T47D (cell line): ENCODE results near the gene PCED1B.

Source experiments
- DNase-seq, 2 experiments: peaks; one replicate each; pipeline versions ENCODE4 v3.0.0 to v3.0.0-alpha.2; 2011 to 2012; ENCODE audit warnings: low read depth in 1 of 2, low spot score in 1 of 2
- JUND ChIP-seq: IDR thresholded peaks from 2 replicates; pipeline ENCODE4 v1.6.1; 2012; ENCODE audit warnings: low read depth
- in situ Hi-C: cut with HindIII; loops from 2 replicates; pipeline ENCODE4 v1.10.0; 2016; ENCODE audit warnings: low sequenced_read_pairs, low pct_unique_long_range_greater_than_20kb

Gene PCED1B

DNA sequence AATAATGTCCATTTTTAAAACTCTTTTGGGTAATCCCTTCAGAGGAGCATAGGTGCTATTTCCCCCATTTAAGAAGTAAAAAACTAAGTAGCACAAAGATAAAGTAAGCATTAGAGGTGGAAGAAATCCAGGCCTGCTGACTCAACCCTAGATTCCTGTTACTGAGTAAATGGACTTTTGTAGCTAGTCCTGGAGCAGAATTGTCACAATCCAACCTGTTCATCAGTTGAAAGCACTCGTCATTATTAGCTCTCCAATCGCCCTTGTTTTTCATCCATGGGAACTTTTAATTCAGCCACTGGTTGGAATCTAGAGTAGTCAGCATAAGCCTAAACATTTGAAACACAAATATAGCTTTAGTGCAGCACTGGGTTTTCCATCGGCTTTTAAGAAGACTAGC is 139.8 kb downstream of the PCED1B start:
- in situ Hi-C loops, result no loop called here
- peak in 1 of 2 experiments; percentile 42 for DNase-seq
- no peak for TF ChIP-seq JUND

DNA sequence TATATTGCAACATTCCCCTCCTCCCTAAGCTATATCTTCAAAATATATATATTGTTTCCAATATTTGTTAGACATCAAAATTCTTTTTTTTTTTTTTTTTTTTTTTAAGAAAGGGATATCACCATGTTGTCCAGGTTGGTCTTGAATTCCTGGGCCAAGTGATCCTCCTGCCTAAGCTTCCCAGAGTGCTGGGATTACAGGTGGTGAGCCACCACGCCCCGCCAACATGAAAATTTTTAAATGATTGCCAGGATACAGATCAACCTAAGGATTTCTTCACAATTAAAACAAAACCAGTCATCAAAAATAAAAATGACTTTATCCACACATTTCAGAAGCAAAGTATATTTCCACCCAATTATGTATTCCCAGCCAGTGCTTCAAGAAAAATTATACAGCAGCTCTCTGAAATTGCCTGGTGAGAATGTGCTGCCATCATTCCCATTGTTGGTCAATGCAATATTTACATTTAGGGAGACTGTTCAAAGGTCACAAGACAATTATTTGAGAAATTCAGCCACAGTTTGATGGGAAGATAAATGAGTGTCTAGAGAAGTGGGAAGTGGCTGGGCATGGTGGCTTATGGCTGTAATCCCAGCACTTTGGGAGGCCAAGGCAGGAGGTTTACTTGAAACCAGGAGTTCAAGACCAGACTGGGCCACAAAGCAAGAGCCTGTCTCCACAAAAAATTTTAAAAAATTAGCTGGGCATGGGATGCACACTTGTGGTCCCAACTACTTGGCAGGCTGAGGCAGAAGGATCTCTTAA is 142.0 kb downstream of the PCED1B start:
- peak in 1 of 2 experiments; percentile 94 for DNase-seq
- no peak; the same call in 1 of the 2 replicates for TF ChIP-seq JUND
- in situ Hi-C loops, result no loop called here

DNA sequence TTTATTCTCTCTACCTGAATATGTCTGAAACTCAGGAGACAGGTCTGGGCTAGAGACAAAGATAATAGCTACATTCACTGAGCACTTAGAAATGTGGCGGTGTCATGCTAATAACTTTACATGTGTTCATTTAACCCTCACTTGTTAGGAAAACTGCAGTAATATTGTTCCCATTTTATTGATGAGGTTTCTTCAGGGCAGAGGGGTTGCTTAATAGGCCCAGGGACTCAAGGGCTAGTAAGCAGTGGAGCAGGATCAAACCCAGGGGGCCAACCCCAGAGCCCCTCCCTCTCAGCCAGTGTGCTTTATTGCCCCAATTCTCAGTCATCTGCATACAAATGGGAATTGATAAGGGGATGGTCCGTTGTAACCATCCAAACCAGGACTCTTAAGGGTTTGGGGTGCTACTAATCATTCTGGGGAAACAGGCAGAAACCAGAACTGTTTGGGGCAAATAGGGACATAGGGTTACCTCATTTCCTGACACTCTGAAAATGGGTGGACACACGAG is 143.2 kb downstream of the PCED1B start:
- no peak for DNase-seq
- TF ChIP-seq JUND, result no peak
- in situ Hi-C loops, result no loop called here

DNA sequence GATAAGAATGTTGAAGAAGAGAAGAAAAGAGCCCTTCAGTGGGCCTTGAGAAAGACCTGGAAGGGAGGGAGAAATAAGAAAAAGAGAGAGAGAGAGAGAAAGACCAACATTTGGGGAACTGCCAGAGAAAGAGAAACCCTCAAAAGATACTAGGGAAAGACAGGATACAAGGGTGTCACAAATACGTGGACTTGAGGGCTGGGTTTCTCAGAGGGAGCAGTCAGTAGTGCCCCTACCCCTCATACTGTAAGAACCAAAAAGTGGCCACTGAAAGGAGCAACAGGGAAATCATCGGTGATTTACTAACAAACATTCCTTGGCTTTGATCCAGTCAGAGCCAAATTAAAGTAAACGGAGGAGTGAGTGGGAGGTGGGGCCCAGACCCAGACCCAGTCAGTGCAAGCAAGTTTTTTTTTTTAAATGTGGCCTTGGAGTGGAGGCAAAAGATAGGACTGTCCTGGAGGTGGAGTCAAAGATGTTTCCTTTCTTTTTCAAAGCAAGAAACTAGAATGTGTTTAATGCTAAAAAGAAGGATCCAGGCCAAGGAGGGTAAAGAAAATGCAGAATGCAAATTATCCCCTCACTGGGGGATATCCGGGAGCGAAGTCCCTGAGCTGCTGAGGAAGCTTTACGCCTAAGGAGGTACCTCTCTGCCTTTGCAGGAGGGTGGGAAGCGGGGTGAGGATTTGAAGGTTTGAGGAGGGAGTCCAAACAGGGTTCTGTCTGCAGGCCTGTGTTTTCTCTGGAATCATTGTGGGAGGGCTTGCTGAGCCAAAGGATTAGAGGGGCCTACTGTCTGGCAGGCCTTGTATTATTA is 143.8 kb downstream of the PCED1B start:
- peak in 1 of 2 experiments; percentile 60 for DNase-seq
- in situ Hi-C loops, result no loop called here
- no peak for TF ChIP-seq JUND

DNA sequence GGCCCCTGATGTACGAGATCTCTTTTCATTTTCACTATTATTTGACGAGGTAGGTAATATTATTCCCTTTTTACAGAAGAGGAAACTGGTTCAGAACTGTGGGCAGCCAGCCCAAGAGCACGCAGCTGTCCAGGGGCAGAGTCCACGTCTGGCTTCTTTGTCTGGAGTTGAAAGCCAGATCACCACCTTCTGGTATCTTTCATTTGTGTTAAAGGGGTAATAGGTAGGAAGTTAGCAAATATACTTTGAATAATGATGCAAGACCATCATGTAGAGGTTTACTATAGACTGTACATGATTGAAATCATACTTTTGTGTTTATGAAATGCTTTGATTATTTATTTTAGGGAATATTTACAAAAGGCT is 144.4 kb downstream of the PCED1B start:
- no peak for TF ChIP-seq JUND
- DNase-seq, result no peak

DNA sequence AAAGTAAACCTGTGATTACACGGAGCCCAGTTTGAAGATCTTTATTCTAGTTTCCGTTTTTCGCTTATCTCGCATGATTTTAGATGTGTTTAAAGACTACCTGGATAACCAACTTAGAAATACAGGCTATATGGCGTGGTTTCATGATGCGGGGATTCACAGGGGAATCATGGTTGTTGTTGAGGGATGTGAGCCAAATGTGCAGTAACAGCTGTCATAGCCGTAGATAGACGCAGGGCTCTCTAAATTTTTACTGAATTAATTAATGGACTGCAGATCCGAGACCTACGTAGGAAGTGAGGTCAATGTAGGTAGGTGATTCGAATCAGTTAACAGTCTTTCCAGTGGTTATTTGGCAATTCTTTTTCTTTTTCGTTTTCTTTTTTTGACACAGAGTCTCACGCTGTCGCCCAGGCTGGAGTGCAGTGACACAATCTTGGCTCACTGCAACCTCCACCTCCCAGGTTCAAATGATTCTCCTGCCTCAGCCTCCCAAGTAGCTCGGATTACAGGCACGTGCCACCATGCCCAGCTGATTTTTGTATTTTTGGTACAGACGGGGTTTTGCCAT is 145.2 kb downstream of the PCED1B start:
- in situ Hi-C loops, result no loop called here
- TF ChIP-seq JUND, result no peak

More for the DNA sequence above, 144.4 kb downstream of the PCED1B start:
- in situ Hi-C loops, result no loop called here

DNA sequence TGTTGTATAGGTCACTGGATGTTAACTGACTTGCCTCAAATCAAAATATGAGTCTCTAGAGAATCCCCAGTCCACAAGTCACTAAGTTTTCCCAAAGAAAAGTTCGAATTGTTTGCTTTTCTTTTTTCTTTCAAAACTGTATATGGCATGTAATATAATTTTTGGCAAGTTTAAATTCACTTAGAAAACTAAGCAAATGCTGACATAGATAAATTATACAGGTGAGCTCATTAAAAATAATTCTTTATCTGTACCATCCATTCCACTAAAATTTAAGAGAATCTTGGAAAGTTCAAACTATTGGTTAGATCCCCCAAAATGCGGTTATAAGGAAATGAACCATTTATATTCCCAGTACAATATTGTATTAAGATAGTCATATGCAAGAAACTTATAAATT is 145.9 kb downstream of the PCED1B start:
- in situ Hi-C loops, result no loop called here
- no peak for DNase-seq
- no peak for TF ChIP-seq JUND

More for the DNA sequence above, 145.2 kb downstream of the PCED1B start:
- no peak for DNase-seq

DNA sequence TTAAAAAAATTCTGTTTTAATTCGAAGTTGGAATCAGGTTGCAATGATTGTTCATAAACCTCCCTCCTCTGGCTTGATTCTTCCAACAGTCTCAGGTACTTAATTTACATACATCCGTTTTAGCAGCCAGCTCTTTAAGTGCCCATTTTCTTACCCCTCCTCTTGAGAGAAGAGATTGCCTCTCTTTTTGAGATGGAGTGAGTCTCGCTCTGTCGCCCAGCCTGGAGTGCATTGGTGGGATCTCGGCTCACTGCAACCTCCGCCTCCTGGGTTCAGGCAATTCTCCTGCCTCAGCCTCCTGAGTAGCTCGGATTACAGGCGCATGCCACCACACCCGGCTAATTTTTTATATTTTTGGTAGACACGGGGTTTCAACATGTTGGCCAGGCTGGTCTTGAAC is 146.8 kb downstream of the PCED1B start:
- no peak for DNase-seq
- in situ Hi-C loops, result no loop called here
- TF ChIP-seq JUND, result no peak

DNA sequence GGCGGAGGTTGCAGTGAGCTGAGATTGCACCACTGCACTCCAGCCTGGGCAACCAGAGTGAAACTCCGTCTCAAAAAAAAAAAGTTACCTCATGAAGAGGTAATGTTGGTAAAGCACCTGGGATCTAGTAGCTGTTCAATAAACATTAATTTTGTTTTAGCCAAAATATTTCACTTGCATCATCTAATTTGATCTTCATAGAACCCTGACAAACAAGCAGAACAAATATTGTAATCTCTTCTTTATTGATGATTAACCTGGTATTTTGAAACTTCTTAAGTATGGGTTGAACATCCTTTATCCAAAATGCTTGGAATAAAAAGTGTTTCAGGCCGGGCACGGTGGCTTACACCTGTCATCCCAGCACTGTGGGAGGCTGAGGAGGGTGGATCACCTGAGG is 149.4 kb downstream of the PCED1B start:
- in situ Hi-C loops, result no loop called here
- DNase-seq, result no peak
- TF ChIP-seq JUND, result no peak

DNA sequence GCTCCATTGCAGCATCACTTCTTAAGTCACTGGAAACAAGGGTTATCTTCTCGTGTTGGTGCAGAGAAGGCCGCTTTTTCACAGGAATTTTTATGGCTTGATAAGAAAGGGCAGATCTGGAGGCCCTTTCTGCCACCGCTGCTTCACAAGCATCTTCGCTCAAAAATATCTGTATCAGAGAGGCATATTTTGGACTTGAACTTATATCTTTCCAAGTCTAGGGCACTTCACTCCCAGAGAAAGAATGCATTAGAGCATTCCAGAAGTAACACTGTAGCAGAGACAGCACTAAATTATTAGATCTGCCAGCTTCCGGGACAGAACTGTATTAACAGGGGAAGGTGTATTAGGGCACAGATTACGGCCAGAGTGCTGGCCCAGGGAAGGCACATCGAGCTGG is 152.0 kb downstream of the PCED1B start:
- no peak for DNase-seq
- no peak for TF ChIP-seq JUND
- in situ Hi-C loops, result no loop called here

DNA sequence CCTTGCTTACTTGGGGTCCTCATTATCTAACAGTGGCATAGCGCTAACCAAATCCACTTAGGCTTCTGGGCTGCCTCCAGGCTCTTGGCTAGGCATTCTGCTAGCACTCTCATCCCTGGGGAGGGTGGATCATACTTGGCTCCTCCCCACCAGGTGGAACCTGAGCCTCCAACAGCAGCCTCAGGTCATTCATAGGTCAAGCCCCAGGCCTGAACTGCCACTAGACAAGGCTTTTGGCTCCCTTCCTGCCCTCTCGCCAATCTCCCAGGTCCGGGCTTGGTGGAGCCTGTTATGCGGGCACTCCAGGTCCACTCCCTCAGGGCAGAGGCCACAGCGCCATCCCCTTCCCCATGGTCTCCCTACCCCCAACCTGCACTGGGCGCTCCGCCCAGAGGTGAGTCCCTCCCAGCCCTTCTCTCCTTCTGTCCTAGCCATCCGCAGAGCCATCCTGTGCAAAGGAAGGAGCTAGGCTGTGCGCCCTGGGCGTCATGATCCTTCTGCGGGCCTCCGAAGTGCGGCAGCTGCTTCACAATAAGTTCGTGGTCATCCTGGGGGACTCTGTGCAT is 155.2 kb downstream of the PCED1B start:
- peak in 1 of 2 experiments; percentile 79 for DNase-seq
- in situ Hi-C loops, result no loop called here
- TF ChIP-seq JUND, result no peak

DNA sequence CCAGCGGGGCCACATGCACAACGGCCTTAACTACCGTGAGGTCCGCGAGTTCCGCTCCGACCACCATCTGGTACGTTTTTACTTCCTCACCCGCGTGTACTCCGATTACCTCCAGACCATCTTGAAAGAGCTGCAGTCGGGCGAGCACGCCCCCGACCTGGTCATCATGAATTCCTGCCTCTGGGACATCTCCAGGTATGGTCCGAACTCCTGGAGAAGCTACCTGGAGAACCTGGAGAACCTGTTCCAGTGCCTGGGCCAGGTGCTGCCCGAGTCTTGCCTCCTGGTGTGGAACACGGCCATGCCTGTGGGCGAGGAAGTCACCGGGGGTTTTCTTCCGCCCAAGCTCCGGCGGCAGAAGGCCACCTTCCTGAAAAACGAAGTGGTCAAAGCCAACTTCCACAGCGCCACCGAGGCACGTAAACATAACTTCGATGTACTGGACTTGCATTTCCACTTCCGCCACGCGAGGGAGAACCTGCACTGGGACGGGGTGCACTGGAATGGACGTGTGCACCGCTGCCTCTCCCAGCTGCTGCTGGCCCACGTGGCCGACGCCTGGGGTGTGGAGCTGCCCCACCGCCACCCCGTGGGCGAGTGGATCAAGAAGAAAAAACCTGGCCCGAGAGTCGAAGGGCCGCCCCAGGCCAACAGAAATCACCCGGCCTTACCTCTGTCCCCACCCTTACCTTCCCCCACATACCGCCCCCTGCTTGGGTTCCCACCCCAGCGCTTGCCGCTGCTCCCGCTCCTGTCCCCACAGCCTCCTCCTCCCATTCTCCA is 156.0 kb downstream of the PCED1B start:
- TF ChIP-seq JUND, result no peak
- in situ Hi-C loops, result no loop called here
- no peak for DNase-seq
